ENCODE results near the gene PSMB4. TPM values are rescaled to one million over a fixed set of nuclear protein-coding genes. Genes with fewer than 3 reads are reported as not detected.

PSMB4 gene
- total RNA-seq, 1 experiment from 2014 or later = 414 TPM

DNA sequence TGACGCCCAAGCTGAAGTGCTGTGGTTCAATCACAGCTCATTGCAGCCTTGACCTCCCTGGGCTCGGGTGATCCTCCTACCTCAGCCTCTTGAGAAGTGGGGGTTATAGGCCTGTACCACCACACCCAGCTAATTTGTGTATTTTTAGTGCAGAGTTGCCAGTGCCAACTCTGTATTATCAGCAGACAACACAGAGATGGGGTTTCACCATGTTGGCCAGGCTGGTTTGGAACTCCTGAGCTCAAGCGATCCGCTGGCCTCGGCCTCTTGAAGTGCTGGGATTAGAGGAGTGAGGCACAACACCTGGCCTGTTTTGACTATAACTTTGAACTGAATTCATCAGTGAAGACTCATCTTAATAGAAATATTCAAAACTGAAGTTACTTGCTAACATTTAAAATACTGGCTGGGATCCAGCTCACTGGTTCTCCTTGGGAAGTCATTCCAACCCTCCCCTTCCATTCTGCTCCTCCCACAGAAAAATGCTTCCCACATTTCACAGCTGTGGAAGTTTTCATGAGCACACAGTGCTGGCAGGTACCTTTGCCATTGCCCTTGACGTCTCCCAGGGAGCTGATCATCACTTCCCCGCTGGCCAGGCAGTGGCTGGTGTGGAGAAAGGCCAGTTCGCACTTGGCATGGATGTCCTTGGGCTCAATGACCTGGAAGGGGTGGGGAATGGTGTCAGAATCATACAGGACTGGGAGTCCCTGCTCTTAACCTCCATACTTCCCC lies 31.5 kb upstream of the PSMB4 start (continued):
- no peak for TF ChIP-seq GABPB1 (CRISPR knock-in tag; IDR thresholded peaks at IDR 0.05)
- TF ChIP-seq KAT7 (CRISPR knock-in tag; IDR thresholded peaks at IDR 0.05; ENCODE audit: borderline replicate concordance) = no peak
- TF ChIP-seq MXD4 (CRISPR knock-in tag; IDR thresholded peaks at IDR 0.05; ENCODE audit: borderline replicate concordance) = no peak
- TF ChIP-seq TEAD1 (CRISPR knock-in tag; IDR thresholded peaks at IDR 0.05) = no peak
- TF ChIP-seq TP53 (CRISPR knock-in tag; IDR thresholded peaks at IDR 0.05) = no peak
- TF ChIP-seq, protein P1, sequence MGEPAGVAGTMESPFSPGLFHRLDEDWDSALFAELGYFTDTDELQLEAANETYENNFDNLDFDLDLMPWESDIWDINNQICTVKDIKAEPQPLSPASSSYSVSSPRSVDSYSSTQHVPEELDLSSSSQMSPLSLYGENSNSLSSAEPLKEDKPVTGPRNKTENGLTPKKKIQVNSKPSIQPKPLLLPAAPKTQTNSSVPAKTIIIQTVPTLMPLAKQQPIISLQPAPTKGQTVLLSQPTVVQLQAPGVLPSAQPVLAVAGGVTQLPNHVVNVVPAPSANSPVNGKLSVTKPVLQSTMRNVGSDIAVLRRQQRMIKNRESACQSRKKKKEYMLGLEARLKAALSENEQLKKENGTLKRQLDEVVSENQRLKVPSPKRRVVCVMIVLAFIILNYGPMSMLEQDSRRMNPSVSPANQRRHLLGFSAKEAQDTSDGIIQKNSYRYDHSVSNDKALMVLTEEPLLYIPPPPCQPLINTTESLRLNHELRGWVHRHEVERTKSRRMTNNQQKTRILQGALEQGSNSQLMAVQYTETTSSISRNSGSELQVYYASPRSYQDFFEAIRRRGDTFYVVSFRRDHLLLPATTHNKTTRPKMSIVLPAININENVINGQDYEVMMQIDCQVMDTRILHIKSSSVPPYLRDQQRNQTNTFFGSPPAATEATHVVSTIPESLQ (CRISPR knock-in tag; IDR thresholded peaks at IDR 0.05) = no peak
- TF ChIP-seq, protein P2, sequence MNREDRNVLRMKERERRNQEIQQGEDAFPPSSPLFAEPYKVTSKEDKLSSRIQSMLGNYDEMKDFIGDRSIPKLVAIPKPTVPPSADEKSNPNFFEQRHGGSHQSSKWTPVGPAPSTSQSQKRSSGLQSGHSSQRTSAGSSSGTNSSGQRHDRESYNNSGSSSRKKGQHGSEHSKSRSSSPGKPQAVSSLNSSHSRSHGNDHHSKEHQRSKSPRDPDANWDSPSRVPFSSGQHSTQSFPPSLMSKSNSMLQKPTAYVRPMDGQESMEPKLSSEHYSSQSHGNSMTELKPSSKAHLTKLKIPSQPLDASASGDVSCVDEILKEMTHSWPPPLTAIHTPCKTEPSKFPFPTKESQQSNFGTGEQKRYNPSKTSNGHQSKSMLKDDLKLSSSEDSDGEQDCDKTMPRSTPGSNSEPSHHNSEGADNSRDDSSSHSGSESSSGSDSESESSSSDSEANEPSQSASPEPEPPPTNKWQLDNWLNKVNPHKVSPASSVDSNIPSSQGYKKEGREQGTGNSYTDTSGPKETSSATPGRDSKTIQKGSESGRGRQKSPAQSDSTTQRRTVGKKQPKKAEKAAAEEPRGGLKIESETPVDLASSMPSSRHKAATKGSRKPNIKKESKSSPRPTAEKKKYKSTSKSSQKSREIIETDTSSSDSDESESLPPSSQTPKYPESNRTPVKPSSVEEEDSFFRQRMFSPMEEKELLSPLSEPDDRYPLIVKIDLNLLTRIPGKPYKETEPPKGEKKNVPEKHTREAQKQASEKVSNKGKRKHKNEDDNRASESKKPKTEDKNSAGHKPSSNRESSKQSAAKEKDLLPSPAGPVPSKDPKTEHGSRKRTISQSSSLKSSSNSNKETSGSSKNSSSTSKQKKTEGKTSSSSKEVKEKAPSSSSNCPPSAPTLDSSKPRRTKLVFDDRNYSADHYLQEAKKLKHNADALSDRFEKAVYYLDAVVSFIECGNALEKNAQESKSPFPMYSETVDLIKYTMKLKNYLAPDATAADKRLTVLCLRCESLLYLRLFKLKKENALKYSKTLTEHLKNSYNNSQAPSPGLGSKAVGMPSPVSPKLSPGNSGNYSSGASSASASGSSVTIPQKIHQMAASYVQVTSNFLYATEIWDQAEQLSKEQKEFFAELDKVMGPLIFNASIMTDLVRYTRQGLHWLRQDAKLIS (CRISPR knock-in tag; IDR thresholded peaks at IDR 0.05; ENCODE audit: borderline replicate concordance) = no peak
- TF ChIP-seq FOXP1 (CRISPR knock-in tag; IDR thresholded peaks at IDR 0.05; ENCODE audit: borderline replicate concordance) = no peak
- TF ChIP-seq ELF4 (CRISPR knock-in tag; IDR thresholded peaks at IDR 0.05; ENCODE audit: low read depth) = no peak

DNA sequence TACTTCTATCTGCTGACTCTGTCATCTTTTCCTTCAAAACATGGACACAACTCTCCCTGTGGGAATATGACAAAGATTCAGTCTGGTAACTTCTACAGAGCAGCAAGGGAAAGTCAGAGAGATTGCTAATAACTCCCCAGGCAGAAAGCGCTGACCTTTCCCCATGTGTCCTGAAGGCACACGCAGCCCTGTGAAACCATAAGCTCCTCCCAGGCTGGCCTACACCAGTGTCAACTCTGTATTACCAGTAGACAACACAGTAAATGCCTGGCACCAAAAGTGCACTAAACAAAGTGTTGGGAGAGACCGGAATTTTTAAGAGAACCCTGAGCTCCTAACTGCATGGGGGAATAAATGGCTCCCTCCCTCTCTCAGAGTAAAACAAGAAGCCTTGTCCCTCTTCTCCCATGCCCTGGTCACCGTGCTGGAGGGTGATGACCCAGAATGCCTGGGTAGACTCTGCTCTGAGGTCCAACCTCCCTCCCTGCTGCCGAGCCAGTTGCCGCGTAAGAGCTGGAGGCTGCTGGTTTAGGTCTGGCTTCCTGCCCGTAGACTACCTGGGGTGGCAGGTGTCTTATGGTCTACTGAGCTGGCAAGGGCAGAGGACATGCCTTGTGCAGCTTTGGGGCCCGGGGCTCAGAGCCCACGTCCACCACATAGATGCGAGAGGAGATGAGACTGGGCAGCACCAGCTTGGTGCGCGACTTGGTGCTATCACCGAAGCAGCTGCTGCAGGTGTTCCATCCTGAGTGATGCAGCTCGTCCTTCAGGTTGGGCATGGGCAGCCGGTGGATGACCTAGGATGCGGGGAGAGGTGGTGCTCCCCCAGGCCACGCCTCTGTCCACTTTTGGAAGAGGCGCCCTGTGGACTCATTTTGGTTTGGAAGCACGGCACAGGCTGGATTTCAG lies 30.7 kb upstream of the PSMB4 start:
- DNase-seq (ENCODE audit: low spot score) = no peak
- H3K4me3 Mint-ChIP-seq = no peak overlapping the region
- ATAC-seq = no peak
- peaks cover 9% of the 10 kb centered on the region for H3K36me3 Mint-ChIP-seq
- H3K27me3 Mint-ChIP-seq (ENCODE audit: low read depth) = no peaks in the 10 kb centered on the region
- ChIA-PET POLR2A (no interaction called here), CTCF (interaction anchor here (1.2 to 1.9 kb wide), 6 partner anchors 9 to 142 kb away, joined by 3 to 11 read pairs (median 6); partner anchors contain the start of genes CGN and PSMB4)
- TF ChIP-seq, protein P2 (CRISPR knock-in tag; IDR thresholded peaks at IDR 0.05; ENCODE audit: borderline replicate concordance) = no peak
- TF ChIP-seq GTF2I (CRISPR knock-in tag; conservative IDR thresholded peaks at IDR 0.05) (no peak), SMAD4 (CRISPR knock-in tag; IDR thresholded peaks at IDR 0.05) (no peak), TCF7 (CRISPR knock-in tag; IDR thresholded peaks at IDR 0.05; ENCODE audit: low read depth) (no peak), ELF4 (CRISPR knock-in tag; IDR thresholded peaks at IDR 0.05; ENCODE audit: low read depth) (no peak), SOX15 (CRISPR knock-in tag; IDR thresholded peaks at IDR 0.05) (no peak), JAZF1 (CRISPR knock-in tag; IDR thresholded peaks at IDR 0.05) (no peak)
- TF ChIP-seq, protein P3, sequence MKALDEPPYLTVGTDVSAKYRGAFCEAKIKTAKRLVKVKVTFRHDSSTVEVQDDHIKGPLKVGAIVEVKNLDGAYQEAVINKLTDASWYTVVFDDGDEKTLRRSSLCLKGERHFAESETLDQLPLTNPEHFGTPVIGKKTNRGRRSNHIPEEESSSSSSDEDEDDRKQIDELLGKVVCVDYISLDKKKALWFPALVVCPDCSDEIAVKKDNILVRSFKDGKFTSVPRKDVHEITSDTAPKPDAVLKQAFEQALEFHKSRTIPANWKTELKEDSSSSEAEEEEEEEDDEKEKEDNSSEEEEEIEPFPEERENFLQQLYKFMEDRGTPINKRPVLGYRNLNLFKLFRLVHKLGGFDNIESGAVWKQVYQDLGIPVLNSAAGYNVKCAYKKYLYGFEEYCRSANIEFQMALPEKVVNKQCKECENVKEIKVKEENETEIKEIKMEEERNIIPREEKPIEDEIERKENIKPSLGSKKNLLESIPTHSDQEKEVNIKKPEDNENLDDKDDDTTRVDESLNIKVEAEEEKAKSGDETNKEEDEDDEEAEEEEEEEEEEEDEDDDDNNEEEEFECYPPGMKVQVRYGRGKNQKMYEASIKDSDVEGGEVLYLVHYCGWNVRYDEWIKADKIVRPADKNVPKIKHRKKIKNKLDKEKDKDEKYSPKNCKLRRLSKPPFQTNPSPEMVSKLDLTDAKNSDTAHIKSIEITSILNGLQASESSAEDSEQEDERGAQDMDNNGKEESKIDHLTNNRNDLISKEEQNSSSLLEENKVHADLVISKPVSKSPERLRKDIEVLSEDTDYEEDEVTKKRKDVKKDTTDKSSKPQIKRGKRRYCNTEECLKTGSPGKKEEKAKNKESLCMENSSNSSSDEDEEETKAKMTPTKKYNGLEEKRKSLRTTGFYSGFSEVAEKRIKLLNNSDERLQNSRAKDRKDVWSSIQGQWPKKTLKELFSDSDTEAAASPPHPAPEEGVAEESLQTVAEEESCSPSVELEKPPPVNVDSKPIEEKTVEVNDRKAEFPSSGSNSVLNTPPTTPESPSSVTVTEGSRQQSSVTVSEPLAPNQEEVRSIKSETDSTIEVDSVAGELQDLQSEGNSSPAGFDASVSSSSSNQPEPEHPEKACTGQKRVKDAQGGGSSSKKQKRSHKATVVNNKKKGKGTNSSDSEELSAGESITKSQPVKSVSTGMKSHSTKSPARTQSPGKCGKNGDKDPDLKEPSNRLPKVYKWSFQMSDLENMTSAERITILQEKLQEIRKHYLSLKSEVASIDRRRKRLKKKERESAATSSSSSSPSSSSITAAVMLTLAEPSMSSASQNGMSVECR (CRISPR knock-in tag; IDR thresholded peaks at IDR 0.05; ENCODE audit: borderline replicate concordance) = no peak
- TF ChIP-seq, protein P4, sequence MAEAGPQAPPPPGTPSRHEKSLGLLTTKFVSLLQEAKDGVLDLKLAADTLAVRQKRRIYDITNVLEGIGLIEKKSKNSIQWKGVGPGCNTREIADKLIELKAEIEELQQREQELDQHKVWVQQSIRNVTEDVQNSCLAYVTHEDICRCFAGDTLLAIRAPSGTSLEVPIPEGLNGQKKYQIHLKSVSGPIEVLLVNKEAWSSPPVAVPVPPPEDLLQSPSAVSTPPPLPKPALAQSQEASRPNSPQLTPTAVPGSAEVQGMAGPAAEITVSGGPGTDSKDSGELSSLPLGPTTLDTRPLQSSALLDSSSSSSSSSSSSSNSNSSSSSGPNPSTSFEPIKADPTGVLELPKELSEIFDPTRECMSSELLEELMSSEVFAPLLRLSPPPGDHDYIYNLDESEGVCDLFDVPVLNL (CRISPR knock-in tag; IDR thresholded peaks at IDR 0.05; ENCODE audit: borderline replicate concordance, low read depth) = no peak
- peaks cover 6% of the 10 kb centered on the region for H3K9me3 Mint-ChIP-seq
- H3K4me1 Mint-ChIP-seq = peaks cover 22% of the 10 kb centered on the region
- H3K27ac Mint-ChIP-seq = no peak overlapping the region

Measured in WTC11 (cell line).